KOPT-K1 (cell line): ENCODE measurements around the gene CHRNA4.

Experiments
- H3K27ac ChIP-seq: fragments of 200-600 bp; sonication (generic); 2 replicates; pipeline ENCODE4 v1.5.1; 2016; ENCODE audit warnings: antibody characterized with exemption, mild to moderate bottlenecking, low read depth, low read length; ENCODE audit not compliant: poor library complexity, severe bottlenecking
- H3K36me3 ChIP-seq: fragments of 200-600 bp; sonication (generic); 2 replicates; pipeline ENCODE4 v1.5.1; 2017; ENCODE audit warnings: antibody characterized with exemption, mild to moderate bottlenecking, low read length, moderate library complexity; ENCODE audit not compliant: insufficient read depth
- H3K9me3 ChIP-seq: fragments of 200-600 bp; sonication (generic); 2 replicates; pipeline ENCODE4 v1.5.1; 2017; ENCODE audit warnings: antibody characterized with exemption, low read length, mild to moderate bottlenecking; ENCODE audit not compliant: insufficient read depth, poor library complexity, severe bottlenecking

The CHRNA4 gene

DNA sequence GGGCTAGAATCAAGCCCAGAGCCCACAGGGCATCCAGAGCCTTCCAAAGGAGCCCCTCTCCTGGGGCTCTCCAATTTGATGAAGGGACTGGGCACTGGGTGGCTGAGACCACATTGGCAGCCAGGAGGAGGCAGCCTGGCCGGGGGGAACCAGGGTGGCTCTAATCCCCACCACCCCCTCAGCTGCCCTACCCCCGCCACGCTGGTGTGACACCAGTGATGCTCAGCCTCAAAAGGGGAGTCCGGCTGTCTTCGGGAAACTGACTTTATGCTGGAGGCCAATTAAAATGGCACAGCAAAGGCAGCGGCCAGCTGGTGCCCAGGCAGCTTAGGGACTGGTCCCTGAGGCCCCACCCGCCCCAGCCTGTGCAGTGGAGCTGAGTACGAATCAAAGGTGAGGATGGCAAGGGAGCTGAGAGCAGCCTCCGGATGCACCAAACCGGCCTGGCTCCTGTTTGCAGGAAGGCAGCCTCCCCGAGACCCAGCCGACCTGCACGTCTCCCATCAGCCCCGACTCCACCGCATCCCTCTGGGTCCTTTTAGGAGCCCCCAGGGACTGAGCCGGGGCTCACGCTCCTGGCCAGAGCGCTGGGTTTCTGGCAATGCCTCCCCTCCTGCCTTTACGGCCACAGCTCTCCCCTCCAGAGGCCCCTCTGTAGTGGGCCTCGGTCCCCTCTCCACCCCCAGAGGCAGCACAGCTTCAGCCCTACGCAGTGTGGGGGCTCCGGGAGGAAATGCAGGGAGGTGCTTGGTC lies 28.5 kb downstream of the CHRNA4 start:
- H3K27ac ChIP-seq, result no peak overlapping the region
- peaks cover 6% of the 10 kb centered on the region for H3K9me3 ChIP-seq
- no peaks in the 10 kb centered on the region for H3K36me3 ChIP-seq

DNA sequence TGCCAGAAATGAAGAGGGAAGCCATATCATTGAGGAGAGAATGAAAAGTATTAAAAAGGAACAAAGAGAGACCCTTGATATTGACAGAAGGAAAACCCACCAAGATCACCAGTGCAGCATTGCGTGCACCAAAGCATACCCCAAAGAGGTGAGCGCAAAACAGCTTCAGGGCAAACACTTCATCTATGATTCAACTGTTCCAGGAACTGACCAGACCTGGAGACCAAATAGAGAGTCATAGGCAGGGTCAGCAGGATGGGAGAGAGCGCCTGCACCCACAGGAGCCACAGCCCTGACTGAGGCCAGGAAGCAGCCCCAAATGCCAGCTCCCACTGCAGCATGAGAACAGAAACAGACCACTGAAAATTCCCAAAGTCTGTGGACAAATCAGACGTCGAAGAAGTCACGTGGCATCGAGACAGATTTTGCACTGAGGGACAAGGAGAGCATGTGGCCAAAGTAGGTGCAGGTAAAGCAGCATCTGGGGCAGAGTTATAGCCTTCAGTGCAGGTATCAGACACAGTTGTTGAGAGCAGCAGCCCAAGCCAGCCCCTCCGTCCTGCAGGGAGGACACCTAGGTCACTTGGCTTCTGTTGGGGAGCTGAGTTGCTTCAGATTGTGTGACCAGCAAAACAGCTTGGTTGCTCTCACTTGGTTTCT lies 29.3 kb downstream of the CHRNA4 start:
- no peaks in the 10 kb centered on the region for H3K36me3 ChIP-seq
- H3K27ac ChIP-seq, result no peak overlapping the region
- H3K9me3 ChIP-seq, result peaks cover 6% of the 10 kb centered on the region

DNA sequence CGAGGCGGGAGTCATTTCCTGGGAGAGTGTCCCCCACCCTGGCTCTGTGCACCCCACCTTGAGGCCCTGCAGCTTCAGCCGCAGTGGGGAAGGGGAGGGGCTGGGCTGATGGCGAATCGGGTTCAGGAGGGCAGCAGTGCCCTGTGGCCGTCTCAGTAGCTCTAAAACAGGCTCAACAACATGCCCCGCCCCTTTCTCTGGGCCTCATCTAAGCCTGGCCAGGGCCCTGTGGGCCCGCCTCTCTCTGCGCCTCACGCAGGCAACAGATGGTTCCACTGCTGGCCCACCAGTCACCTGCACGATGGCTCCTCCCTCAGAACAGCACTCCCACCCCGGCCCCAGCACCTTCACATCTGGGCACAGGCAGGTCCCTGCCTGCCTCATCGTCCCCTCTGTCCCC lies 30.2 kb downstream of the CHRNA4 start:
- Histone ChIP-seq H3K27ac (no peak overlapping the region), H3K36me3 (no peaks in the 10 kb centered on the region), H3K9me3 (peaks cover 6% of the 10 kb centered on the region)

DNA sequence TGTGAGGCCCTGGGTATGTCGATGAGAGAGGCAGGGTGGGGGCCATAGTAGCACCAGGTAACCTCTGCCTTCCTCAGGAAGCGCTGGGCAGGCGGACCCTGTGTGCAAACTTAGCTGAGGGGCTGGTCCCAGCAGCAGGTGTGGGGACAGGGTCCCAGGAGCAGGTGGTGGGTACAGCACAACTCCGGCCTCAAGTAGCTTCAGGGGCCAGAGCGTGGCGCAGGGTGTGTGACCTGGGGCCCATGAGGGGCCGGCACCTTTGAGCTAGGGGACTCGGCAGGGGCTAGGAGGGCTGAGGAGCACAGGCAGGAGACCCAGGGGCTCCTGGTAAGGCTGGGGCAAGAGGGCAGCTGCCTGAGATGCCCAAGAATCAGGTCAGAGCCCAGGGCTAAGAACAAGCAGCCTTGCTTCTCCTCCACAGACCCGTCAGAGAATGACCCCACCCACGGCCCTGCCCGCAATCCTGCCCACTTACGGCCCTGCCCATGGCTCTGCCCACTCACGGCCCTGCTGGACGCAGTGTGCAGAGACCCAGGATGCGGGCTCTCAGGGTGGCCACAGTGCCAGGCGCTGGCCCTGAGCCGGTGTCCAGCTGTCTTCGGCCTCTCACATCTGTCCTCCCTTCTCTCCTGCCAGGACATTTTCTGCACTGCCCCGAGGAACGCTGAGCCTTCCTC lies 30.9 kb downstream of the CHRNA4 start:
- no peak overlapping the region for H3K27ac ChIP-seq
- H3K36me3 ChIP-seq, result no peaks in the 10 kb centered on the region
- H3K9me3 ChIP-seq, result peaks cover 6% of the 10 kb centered on the region

DNA sequence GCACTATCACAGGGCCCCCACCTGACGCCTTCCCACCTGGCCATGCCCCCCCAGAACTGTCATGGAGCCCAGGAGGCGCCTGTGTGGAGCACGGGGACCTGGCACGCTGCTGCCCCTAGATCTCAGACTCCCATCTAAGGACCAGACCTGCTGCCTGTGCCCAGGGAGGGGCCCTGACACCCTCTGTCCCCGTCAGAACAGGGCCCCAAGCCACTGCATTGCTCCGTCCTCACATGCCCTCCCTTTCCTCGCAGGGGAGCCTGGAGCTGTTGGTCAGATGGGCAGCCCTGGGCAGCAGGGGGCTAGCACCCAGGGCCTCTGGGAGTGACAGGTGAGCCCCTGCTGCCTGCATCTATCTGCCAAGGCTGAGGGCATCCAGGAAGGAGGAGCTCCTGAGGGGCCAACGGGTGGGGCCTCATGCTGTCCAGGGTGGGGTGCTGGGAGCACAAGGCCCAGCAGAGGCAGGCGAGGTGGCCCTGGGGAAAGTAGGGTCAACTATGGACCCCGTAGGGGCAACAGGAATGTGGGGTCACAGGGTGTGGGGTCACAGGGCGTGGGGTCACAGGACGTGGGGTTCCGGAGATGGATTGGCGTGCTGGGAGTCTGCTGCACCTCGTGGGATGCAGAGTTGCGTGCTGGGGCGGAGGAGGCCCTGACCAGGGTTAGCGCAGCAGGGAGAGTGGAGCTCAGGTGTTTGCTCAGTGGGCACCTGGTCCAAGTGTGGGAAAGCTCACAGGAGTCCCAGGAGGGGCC lies 31.6 kb downstream of the CHRNA4 start:
- Histone ChIP-seq H3K36me3 (no peaks in the 10 kb centered on the region), H3K27ac (no peak overlapping the region), H3K9me3 (peaks cover 6% of the 10 kb centered on the region)

DNA sequence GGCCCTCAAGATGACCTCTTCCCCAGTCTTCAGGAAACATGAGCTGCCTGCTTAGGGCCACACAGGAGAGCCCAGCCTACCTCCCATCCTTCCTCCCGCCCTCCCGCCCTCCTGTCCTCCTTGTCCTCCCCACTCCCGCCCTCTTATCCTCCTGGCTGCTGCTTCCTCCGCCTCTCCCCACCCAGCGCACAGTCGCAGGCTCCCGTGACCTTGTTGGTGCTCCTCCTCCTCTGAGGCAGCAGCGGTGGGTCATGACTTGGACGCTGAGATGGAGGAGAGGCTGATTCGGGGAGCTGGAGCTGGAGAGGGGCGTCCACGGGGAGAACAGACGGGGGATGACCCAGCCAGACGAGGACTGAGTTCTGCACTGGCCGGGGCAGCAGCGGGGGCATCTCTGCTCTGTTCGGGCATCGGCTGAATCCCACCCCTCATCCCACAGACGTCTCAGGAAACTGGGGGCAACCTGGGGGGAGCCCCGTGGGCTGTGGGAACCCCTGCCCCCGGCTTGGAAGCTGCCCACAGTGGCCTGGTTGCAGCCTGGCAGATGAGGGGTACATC lies 32.4 kb downstream of the CHRNA4 start:
- H3K27ac ChIP-seq, result no peak overlapping the region
- H3K9me3 ChIP-seq, result peaks cover 6% of the 10 kb centered on the region
- H3K36me3 ChIP-seq, result no peaks in the 10 kb centered on the region

DNA sequence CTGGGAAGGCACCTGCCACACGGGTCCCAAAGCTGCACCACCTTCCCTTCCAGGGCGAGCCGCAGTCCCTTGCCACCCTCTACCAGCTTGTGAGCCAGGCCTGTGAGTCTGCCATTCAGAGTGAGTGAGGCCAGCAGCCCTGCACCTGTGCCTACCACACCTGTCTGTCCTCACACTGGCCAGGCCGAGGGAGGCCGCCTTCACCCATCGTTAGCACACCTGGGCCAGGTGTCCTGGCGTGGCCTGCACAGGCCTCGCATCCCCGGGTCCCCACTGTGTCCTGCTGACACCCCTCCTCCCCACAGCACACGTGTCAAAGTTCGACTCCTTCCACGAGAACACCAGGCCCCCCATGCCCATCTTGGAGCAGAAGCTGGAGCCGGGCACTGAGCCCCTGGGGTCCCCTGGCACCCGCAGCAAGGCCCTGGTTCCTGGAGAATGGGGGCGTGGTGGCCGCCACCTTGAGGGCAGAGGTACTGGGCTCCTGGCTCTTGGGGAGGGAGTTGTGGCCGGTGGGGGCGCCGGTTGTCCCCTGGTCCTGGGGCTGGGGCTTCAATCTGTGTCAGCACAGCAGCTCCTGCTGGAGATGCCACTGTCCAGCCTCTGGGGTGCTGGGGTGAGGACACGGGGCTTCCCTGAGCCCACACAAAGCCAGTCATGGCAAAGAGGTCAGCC lies 33.0 kb downstream of the CHRNA4 start:
- Histone ChIP-seq H3K27ac (no peak overlapping the region), H3K9me3 (peaks cover 6% of the 10 kb centered on the region), H3K36me3 (no peaks in the 10 kb centered on the region)

DNA sequence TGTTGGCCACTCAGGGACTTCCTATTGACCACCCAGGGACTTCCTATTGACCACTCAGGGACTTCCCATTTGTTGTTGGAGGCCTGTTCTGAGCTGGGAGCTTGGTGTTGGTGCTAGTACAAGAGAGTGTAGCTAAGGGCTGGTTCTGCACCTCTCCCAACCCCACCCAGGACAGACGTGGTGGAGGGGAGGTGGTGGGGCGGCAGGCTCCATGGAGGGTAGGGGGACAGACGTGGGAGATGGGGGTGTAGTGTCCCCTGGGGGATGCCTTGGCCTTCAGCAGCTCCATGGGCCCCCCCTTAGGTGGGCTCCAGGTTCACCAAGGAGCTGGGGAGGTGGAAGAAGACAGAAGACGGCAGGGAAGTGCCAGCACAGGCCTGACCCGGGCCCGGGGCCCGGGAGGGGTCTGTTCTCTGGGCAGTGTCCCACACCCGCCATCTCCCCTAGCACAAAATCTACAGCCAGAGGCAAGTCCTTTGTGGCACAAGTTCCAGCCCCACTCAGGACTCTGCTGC lies 33.9 kb downstream of the CHRNA4 start:
- H3K36me3 ChIP-seq, result no peaks in the 10 kb centered on the region
- H3K27ac ChIP-seq, result no peak overlapping the region
- H3K9me3 ChIP-seq, result peaks cover 6% of the 10 kb centered on the region

DNA sequence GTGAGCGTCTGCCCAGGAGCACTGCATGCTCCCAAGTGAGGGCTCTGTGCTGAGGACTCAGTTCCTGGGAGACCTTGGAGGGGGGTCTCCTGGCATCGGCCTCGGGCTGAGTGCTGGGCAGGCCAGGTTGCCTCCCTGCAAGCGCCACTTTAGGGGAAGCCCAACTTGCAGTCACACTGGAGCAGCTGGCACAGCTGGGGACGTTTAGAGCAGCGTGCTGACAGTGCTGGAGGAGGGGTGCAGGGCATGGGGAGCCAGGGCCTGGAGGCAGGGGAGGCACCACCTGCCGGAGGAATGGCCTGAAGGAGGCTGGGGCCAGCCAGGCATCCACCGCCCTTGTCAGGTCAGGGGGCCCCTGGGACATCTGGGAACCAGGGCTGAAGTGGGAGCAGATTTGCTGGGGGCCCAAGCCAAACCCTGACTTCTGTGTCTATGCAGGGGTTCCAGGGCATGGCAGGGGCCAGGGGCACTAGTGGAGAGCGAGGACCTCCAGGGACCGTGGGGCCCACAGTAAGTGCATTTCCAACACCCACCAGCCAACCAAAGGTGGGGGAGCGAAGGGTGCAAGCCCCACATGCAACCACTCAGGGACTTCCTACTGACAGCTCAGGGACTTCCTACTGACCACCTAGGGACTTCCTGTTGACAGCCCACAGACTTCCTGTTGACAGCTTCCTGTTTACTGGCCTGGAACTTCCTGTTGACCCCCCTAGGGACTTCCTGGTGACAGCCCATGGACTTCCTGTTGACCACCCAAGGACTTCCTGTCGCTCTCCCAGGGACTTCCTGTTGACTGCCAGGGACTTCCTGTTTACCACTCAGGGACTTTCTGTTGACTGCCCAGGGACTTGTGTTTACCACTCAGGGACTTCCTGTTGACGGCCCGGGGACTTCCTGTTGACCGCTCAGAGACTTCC lies 34.6 kb downstream of the CHRNA4 start:
- Histone ChIP-seq H3K9me3 (no peaks in the 10 kb centered on the region), H3K27ac (no peak overlapping the region), H3K36me3 (no peaks in the 10 kb centered on the region)

DNA sequence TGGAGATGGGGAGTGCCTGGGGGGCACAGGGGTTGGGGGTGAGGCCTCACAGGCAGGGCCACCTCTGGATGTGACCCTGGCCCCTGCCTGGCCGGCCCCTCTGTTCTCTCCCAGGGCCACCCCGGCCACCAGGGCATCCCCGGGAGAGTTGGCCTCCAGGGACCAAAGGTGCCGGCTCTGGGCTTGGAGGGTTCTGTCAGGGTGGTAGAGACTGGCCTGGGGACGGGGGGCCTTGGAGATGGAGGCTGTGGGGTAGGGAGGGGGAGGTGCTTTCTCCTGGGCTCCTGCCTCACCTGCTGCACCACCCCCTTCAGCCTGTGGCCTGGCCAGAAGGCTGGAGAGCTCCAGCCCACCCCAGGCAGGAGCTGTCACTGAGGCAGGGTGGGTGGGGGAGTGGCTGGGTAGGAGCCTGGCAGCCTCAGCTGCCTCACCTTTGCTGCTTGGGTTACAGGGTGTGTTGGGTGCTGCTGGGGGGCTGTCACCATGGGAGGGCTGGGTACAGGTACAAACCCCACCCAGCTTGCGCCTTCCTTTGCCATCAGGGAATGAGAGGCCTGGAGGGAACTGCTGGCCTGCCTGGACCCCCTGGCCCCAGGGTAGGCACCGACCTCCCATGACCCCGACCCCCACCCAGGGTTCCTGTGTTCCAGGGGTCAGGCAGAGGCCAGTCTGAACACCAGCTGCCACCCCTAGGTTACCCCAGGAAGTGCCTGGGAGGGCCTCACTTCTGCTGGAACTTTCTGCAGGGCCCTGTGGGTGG lies 35.4 kb downstream of the CHRNA4 start:
- Histone ChIP-seq H3K36me3 (no peaks in the 10 kb centered on the region), H3K27ac (no peak overlapping the region), H3K9me3 (no peaks in the 10 kb centered on the region)

DNA sequence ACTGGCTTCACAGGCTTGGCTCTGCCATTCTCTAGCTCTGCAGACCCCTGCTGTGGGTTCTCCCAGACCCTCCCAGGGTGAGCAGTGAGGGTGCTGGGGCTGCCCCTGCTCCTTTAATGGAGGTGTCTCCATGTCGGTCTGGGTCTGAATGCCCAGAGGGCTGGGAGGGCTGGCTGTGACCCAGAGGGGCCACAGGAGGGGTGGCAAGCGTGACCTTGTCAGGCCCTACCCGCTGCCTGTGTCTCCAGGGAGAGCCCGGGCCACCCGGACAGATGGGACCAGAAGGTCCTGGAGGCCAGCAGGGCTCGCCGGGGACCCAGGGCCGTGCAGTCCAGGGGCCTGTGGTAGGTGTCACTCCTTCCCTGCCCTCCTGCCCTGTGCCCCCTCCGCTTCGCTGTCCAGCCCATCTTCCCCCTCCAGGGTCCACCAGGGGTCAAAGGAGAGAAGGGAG lies 36.1 kb downstream of the CHRNA4 start:
- no peaks in the 10 kb centered on the region for H3K36me3 ChIP-seq
- H3K27ac ChIP-seq, result no peak overlapping the region
- H3K9me3 ChIP-seq, result no peaks in the 10 kb centered on the region

DNA sequence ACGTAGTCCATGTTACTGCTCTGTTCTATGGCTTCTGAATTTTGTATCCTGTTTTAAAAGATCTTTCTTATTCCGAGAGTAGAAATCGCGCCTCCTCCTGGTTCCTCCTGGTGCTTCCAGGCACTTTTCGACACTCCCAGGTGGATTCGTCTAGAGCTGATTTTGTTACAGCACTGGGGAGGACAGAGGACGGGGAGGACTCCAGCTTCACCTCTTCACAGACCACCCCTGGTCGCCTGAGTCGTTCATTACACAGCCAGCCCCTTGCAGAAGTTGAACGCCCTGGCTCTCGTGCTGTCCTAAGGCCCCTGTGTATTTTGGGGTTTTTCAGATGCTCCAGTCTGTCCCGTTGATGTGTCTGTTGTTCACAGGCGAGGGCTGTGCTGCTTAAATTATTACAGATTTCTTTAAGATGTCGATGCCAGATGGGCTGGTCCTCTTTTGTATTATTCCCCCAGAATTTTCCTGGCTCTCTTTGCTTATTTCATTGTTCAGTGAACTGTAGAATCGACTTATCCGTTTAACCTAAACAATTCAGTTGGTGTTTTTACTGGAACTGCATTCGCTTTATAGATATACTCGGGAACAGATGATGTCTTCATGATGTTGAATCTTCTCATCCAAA lies 37.7 kb downstream of the CHRNA4 start:
- H3K9me3 ChIP-seq, result no peaks in the 10 kb centered on the region
- H3K36me3 ChIP-seq, result no peaks in the 10 kb centered on the region

DNA sequence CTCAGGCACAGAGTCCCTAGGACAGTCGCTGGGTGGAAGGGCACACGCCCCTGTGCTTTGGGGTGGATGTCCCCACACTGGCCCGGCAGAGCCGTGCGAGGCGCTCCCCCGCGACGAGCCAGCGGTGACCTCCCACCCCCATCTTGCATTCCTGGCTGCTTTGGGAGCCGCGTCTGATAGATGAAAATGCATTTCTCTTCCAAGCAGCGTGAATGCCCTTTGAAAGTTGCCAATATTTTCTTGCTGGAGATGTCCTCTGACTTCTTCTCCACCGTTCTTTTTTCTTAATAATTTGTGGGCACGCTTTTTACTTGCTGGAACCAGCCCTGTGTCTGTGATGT lies 38.2 kb downstream of the CHRNA4 start:
- Histone ChIP-seq H3K27ac (no peak overlapping the region), H3K36me3 (no peaks in the 10 kb centered on the region), H3K9me3 (no peaks in the 10 kb centered on the region)

More for the DNA sequence above, 37.7 kb downstream of the CHRNA4 start:
- no peak overlapping the region for H3K27ac ChIP-seq
